ENCODE measurements around the gene STARD13. TPM values are rescaled to one million over a fixed set of nuclear protein-coding genes. Genes with fewer than 3 reads are reported as not detected.
"Not testable (repeated sequence)": the region's sequence is repeated elsewhere in the genome, so short reads cannot be mapped to it uniquely, and the experiment has no call there.

The STARD13 gene
- total and polyA plus RNA-seq, 8 donors = 7.8 to 29.4 (median 16.2) TPM

DNA sequence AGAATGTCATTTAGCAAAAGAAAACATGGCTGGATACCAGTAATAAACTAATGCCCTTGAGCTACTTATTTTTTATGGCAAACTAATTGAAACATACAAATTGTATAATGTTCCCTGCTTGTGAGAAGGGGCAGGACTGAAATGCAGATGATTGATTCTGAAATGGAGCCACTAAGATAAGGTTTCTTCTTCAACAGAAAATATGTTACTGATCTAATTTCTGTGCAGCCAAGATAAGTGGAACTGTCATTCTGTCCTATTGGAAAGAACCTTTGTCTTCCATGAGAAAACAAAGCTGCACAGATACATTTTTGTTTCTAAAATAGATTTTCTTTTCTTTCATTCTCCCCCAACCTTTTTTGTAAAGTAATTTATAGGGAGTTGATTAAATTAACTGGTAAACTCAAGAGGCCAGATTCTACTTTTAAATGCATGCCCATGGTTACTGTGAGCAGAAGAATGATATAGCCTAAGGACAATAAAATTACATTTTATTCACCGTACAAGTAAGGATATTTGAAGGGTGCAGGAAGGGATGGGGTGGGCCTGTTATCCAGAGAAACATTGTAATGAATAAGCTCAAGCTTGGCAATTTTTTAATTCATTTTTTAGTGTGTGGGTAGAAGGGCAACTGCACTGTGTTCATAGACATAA, 39.9 kb downstream of the STARD13 start:
- H3K36me3 ChIP-seq = no peaks in the 10 kb centered on the region
- intact Hi-C loops (cut with DNase I) = no loop called here
- no peaks in the 10 kb centered on the region for H3K27me3 ChIP-seq
- TF ChIP-seq, protein P1, sequence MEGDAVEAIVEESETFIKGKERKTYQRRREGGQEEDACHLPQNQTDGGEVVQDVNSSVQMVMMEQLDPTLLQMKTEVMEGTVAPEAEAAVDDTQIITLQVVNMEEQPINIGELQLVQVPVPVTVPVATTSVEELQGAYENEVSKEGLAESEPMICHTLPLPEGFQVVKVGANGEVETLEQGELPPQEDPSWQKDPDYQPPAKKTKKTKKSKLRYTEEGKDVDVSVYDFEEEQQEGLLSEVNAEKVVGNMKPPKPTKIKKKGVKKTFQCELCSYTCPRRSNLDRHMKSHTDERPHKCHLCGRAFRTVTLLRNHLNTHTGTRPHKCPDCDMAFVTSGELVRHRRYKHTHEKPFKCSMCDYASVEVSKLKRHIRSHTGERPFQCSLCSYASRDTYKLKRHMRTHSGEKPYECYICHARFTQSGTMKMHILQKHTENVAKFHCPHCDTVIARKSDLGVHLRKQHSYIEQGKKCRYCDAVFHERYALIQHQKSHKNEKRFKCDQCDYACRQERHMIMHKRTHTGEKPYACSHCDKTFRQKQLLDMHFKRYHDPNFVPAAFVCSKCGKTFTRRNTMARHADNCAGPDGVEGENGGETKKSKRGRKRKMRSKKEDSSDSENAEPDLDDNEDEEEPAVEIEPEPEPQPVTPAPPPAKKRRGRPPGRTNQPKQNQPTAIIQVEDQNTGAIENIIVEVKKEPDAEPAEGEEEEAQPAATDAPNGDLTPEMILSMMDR (IDR thresholded peaks at IDR 0.05) = no peak
- no peak overlapping the region for H3K4me3 ChIP-seq
- FAIRE-seq (no peak), ATAC-seq (no peak), DNase-seq (no peak)
- H3K27ac ChIP-seq = no peak overlapping the region
- 72 to 87% methylated on average over 1 of the region's 1 CpG for WGBS, 2 donors
- peaks cover 0 to 5% (median 5%) of the 10 kb centered on the region in 3 donors for H3K4me1 ChIP-seq
- H3K9me3 ChIP-seq = no peaks in the 10 kb centered on the region

DNA sequence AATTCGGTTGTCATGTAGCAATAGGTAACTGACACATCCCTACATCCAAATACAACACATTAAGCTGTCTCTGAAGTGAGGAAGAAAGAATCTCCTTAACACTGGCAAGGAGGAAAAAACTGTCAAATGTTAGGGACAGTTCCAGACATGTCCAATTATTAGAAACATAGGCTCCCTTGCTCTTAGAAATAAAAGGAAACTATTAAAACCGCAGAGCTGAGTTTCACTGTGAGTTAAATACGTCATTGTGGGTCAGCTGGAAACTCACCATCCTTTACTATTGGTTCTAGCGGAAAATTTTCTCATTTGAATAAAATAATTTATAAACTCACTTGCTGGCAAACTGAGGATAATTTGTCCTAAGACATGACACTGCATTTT, 40.7 kb downstream of the STARD13 start:
- Histone ChIP-seq H3K27ac (no peak overlapping the region), H3K4me3 (no peak overlapping the region), H3K9me3 (no peaks in the 10 kb centered on the region), H3K27me3 (no peaks in the 10 kb centered on the region), H3K4me1 (peaks cover 0 to 5% (median 5%) of the 10 kb centered on the region in 3 donors), H3K36me3 (no peaks in the 10 kb centered on the region)
- WGBS, 2 donors = 91 to 95% methylated on average over 4 of the region's 4 CpGs
- intact Hi-C loops (cut with DNase I) = no loop called here
- no peak for FAIRE-seq
- TF ChIP-seq, protein P1 (IDR thresholded peaks at IDR 0.05) = no peak
- ATAC-seq = no peak
- DNase-seq = no peak

DNA sequence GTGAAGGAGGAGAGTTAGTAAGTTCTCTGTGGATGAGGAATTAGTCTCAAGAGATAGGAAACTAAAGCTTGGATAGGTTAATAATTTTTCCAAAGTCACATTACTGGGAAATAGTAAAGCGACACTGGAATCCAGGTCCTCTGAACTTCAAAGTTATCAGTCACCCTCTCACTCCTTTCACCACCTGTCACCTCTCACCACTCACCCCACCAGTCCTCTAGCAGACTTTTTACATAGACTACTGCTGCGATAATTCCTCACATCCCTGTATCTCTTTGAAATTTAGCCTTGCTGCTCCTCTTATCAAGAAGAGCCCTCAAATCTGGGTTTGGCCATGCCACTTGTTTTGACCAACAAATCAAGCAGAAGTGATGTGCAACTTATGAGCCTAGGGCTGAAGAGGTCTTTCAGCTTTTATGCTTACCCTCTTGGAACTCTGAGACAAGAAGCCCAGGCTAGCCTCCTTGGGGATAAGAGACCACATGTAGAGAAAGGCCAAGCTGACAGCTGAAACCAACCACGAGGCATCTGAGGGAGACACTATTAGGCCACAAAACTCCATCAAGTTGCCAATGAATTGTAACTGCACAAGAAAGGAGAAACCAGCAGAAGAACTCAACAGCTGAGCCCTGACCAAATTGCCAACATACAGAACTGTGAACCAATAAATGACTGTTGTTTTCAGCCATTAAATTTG, 41.2 kb downstream of the STARD13 start:
- 96 to 97% methylated on average over 3 of the region's 3 CpGs for WGBS, 2 donors
- Histone ChIP-seq H3K36me3 (no peaks in the 10 kb centered on the region), H3K4me3 (no peak overlapping the region), H3K27me3 (no peaks in the 10 kb centered on the region), H3K9me3 (no peaks in the 10 kb centered on the region), H3K27ac (no peak overlapping the region), H3K4me1 (peaks cover 0 to 5% (median under 1%) of the 10 kb centered on the region in 3 donors)
- no peak for FAIRE-seq
- ATAC-seq = no peak
- DNase-seq = no peak
- TF ChIP-seq, protein P1 (IDR thresholded peaks at IDR 0.05) = no peak
- intact Hi-C loops (cut with DNase I) = no loop called here

DNA sequence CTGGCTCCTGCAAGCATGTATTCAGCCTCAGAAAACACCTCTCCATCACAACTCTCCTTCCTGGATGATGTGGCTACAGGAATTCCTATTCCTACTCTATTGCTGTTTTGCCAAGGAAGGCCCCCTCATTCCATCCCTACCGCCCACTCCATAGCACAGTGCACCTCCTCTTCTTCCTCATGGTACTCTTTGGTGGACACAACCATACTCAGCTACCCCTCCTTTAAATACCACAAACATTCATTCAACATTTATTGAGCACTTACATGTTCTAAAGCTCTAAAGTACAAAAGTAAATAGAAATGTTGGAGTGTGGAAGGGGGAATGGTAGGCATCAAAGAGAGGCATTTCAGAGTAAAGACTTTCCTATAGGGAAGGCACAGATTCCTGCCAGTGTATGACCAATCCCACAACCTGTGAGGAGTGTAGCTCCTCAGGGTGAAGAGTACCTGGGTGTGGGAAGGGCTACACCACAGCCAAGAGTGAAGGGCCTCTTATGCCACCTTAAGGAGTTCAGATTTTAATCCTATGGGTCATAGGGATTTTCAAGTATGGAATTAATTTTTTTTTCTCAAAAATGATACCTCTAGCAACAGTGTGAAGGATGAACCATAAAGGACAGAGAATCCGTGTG, 42.5 kb downstream of the STARD13 start:
- intact Hi-C loops (cut with DNase I) = no loop called here
- peaks cover 0 to 5% (median 0%) of the 10 kb centered on the region in 3 donors for H3K4me1 ChIP-seq
- no peak for FAIRE-seq
- TF ChIP-seq, protein P1 (IDR thresholded peaks at IDR 0.05) = no peak
- no peak for ATAC-seq
- no peak overlapping the region for H3K4me3 ChIP-seq
- DNase-seq = no peak
- 93 to 95% methylated on average over 2 of the region's 2 CpGs for WGBS, 2 donors
- H3K27me3 ChIP-seq = no peaks in the 10 kb centered on the region
- no peaks in the 10 kb centered on the region for H3K36me3 ChIP-seq
- no peaks in the 10 kb centered on the region for H3K9me3 ChIP-seq
- H3K27ac ChIP-seq = no peak overlapping the region

DNA sequence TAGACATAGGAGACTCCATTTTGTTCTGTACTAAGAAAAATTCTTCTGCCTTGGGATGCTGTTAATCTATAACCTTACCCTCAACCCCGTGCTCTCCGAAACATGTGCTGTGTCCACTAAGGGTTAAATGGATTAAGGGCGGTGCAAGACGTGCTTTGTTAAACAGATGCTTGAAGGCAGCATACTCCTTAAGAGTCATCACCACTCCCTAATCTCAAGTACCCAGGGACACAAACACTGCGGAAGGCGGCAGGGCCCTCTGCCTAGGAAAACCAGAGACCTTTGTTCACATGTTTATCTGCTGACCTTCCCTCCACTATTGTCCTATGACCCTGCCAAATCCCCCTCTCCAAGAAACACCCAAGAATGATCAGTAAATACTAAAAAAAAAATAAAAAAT, 43.2 kb downstream of the STARD13 start:
- FAIRE-seq; H3K9me3 ChIP-seq; H3K27ac ChIP-seq; H3K36me3 ChIP-seq; DNase-seq; H3K4me3 ChIP-seq; intact Hi-C loops (cut with DNase I); H3K27me3 ChIP-seq; ATAC-seq; H3K4me1 ChIP-seq: not testable (repeated sequence)
- 60 to 83% methylated on average over 4 of the region's 6 CpGs for WGBS, 2 donors
